Activated CD4-positive, alpha-beta T cell treated with anti-CD3 and anti-CD28 coated beads, Interleukin-2, amount 50 U/mL, for 1 hour (primary cell): ENCODE data around the gene RPS29.
A peak's percentile ranks its signal among the peaks of the same experiment; 100 is the strongest.
"Not testable (repeated sequence)": the region's sequence is repeated elsewhere in the genome, so short reads cannot be mapped to it uniquely, and the experiment has no call there.

Experiments used
- DNase-seq: peaks from one replicate; pipeline ENCODE4 v3.0.0-alpha.2; 2020

Gene RPS29

DNA sequence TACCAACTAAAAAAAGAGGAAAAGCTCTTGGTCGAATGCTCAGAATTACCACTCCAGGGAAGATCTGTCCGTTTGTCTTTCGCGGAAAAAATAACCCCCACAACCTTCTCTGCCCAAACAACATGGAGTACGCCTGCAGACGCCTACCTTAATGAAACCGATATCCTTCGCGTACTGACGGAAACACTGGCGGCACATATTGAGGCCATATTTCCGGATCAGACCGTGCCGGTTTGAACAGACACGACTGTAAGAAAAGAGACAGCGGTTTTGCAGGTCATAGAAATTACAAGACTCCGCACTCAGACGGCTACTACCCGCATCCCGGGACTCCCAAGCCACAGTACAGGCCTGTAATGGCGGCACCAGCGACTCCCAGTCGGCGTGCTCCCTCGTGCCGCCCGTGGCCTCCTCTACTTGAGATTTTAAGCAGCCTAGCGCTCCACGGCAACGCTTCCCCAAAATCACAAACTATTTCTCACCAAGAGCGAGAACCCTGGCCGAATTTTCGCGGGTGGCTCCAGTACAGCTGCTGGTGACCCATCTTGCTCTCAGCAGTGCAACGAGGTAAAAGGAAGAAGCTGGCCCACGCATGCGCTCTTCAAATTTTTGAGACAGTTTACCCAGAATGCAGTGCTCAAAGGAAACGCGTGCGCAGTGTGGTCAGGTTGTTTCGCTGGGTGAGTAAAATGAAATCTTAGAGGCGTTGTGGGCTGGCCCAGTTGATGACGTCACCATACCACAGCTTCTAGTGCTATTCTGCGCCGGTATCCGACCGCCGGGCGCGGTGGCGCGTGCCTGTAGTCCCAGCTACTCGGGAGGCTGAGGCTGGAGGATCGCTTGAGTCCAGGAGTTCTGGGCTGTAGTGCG lies at the start of gene RPS29:
RPS29 (minus strand) TSS at position 578 of the 870 bp plus-strand sequence; CDS start at position 544, 34 bp downstream.
- peak; percentile 97 for DNase-seq

DNA sequence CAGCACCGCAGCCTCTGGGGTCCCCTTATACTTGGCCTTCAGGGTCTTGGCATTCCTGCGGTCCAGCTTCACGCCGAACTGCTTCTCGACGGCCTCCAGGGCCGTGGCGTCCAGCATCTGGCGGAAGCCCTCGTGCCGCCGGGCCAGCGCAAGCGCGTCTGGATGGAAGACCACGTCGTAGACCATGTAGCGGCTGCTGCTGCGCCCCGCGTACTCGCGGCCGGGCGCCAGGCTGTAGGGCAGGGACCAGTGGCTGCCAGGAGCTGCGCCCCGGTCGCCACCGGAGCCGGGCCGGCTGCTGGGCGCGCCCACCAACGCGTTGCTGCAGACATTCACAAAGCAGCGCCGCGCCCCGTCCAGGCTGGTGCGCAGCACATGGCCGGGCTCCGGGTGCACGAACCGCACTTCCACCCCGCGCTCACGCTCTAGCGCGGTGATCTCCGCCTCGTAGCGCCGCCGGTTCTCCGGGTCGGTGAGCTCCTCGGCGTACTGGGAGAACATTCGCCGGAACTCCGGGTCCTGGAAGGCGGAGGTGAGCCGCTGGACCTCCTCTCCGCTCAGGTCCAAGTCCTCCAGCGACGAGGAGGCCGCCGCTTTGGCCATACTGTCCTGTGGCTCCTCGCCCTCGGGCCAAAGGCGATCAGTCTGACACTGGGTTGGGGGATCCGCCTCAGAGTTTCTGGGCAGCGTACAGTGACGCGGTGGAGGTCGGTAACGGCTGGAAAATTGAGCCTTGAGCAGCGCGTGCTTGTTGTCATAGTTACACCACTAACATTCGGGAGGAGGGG lies 48.6 kb upstream of the RPS29 start, which contains the start of gene DNAAF2:
DNAAF2 (minus strand) TSS at position 698 of the 788 bp plus-strand sequence; CDS start at position 603, 95 bp downstream.
- DNase-seq = peak; percentile 69

- peak; percentile 93 for DNase-seq
Observed at GRCh38 chr14:49633640-49634546, 47.7 kb upstream of the RPS29 start.

- no peak for DNase-seq
Observed at GRCh38 chr14:49623941-49624839, 38.0 kb upstream of the RPS29 start.

- DNase-seq = no peak
Observed at GRCh38 chr14:49623387-49623786, 37.2 kb upstream of the RPS29 start.

- DNase-seq = no peak
Observed at GRCh38 chr14:49622022-49622607, 35.9 kb upstream of the RPS29 start.

- DNase-seq = no peak
Observed at GRCh38 chr14:49621114-49621881, 35.1 kb upstream of the RPS29 start.

DNA sequence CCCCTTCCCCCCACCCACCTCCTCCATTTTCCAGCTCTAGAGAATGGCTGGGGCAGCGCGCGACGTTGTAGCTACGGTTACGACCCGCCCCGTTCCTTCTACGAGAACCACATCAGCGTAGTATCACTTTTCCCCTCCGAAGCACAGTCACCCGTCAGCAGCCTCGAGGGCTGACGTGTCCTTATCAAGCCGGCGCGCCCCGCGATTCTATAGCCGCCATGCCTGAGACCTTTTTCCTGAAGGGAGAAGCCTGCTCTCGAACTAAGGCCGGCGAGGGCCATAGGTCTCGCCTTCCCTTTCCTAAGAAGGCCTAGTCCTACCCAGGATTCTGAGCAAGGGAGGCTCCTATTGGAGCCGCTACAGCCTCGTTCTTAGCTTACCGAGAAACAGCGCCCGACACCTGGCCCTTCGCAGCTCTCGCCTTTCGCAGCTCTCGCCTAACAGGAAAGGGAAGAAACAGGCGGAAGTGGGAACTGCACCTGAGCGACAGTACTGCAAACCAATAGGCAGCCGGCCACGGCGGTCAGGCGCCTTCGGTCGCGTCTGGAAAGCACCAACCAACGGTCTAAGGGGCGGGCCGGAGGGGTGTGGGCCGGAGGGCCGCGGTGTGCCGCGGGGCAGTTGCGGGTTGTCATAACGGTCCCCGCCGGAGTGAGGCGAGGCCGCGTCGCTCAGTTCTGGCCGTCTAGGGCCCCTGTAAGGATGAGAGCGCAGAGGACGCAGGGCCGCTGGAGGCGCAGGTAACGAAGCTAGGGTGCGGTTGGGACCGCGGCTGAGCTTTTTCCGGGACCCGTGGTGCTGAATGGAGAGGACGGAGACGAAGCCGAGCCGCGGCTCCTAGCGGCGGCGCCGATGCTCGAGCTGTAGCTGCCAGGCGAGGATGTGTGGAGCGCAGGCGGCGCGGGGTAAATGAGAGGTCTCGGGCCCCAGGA lies 34.3 kb upstream of the RPS29 start, which contains the start of the genes MGAT2 and RPL36AL:
MGAT2 (plus strand) TSS at position 618 of the 932 bp plus-strand sequence. CDS start 470 bp downstream, outside the sequence.
RPL36AL (minus strand) TSS at position 445 of the 932 bp plus-strand sequence. CDS start 1,522 bp downstream, outside the sequence.
- DNase-seq = peak; percentile 89

DNA sequence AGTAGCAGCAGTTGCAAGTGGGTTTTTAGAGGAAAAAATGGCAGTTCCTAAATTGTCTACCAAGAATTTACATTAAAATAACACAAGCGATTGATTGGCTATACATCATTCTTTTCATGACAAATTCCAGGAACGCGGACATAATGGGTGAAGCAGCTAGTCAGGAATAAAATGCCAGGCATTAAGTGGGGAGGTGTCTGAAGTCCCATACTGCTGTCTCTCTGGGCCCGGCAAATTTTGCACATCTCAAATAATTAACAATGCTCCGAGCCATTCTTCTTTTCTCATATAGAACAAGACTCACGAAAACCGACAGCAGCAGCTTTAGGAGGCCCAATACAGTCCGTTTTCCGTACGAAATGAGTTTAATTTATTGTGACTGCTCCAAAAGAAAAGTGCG lies 33.5 kb upstream of the RPS29 start:
- no peak for DNase-seq

DNA sequence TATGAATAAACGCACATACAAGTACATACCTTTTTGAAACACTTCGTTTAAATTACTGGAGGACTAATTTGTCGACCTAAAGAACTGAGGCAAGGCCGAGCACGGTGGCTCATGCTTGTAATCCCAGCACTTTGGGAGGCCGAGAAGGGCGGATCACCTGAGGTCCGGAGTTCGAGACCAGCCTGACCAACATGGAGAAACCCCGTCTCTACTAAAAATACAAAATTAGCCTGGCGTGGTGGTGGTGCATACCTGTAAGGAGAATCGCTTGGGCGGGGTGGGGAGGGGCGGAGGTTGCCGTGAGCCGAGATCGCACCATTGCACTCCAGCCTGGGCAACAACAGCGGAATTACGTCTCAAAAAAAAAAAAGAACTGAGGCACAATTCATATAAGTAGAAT lies 33.1 kb upstream of the RPS29 start:
- DNase-seq = not testable (repeated sequence)

DNA sequence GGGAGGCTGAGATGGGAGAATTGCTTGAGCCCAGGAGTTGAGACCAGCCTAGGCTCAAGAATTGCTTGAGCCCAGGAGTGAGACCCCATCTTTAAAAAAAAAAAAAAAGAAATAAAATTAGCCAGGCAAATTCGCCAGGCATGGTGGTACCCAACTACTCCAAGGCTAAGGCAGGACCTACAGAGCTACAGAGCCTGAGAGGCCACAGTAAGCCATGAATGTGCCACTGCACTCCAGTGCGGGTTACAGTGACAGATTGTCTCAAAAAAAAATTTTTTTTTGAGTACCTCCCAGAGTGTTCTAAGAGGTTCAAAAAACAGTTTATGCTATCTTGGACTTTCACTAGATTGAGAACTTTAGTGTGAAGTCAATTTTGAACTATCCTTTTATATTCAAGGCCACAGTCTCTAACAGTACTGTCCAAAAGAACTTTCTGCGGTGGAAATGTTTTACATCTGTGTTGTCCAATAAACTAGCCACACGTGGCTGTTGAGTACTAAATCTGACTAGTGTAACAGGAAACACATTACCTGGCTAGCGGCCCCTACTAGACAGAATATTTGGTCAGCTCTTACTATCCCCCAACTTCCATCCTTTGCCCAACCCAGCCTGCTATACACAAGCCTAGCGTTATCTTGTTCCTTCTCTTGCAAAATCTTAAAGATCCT lies 31.8 kb upstream of the RPS29 start:
- DNase-seq = no peak

- DNase-seq = no peak
Observed at GRCh38 chr14:49615776-49616175, 29.6 kb upstream of the RPS29 start.

DNA sequence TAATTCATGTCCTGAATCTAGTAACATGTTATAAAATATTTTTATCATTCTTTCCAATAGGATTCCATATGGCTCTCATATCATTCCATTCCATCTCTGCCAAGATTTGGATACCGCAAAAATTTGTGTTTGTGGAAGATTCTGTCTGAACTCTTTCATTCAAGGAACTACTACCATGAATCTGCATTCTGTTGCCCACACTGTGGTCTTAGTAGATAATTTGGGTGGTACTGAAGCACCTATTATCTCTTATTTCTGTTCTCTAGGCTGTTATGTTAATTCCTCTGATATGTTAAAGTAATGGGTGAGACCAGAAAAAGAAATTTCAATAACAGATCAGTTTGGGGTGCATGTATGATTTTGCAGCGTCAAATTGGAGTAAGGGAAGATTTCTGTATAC lies 28.0 kb upstream of the RPS29 start:
- DNase-seq = no peak

DNA sequence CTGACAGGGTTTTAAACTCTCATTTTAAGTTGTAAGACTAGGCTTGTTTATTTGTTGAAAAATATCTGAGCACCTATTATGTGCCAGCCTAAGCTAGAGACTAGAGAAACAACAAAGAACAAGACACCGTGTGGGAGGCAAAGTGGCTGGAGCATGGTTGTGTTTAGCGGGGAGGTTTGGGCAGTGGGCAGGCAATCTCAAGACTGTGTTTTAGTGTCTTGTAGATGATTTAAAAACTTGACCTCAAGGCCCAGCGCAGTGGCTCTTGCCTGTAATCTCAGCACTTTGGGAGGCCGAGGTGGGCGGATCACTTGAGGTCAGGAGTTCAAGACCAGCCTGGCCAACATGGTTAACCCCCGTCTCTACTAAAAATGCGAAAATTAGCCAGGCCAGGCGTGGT lies 26.5 kb upstream of the RPS29 start:
- DNase-seq = no peak

DNA sequence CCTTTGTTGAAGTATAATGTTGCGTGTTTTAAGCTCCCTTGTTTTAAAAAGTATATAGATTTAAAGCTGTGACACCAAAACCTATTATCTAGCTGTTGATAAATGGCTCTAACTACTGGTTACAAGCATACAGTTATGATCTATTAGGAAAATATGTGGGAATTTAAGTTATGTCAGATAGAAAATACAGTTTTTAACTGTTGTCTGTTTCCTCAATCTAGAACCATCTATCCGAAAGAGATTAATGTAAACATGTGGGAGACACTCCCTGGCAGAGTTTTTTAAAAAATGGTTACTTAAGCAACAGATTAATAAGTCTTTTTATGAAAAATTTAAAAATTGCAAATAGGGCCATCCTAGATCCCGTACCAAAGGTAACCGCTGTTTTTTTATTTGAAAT lies 26.1 kb upstream of the RPS29 start:
- no peak for DNase-seq

- DNase-seq = no peak
Observed at GRCh38 chr14:49607583-49607982, 21.4 kb upstream of the RPS29 start.

DNA sequence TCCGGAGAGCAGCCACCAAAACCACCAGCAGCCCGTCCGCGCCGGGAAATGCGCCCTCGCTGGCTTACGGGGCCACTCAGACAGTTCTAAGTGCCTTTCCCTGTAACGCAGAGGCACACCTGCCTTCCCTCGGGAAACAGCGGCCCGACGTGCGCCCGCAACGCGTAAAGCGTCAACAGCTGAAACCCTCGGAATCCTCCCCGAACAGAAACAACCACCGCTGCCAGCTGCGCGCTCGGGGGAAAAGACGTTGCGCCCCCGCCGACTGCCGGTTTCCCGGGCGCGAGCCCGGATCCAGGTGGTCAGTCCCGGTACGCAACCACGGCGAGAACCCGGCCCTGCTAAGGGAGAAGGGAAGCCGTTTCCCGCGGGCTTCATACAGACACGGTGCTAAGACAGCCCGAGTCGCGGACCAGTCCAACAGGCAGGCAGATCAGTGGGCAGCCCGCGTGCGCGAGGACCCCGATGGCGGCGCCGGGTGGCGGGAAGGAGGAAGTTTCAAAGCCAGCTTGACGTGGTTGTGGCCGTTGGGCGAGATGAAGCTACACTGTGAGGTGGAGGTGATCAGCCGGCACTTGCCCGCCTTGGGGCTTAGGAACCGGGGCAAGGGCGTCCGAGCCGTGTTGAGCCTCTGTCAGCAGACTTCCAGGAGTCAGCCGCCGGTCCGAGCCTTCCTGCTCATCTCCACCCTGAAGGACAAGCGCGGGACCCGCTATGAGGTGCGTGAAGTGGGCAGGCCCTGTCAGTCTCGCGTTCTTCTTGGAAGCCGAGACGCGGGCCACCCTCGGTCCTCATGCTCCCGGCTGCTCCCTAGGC lies 12.5 kb upstream of the RPS29 start, which contains the start of gene LRR1:
LRR1 (plus strand) TSS at position 456 of the 816 bp plus-strand sequence; CDS start at position 537, 81 bp downstream.
- peak; percentile 88 for DNase-seq
